A549 (cell line): ENCODE data around the gene RNF112. TPM values are rescaled to one million over a fixed set of nuclear protein-coding genes. Genes with fewer than 3 reads are reported as not detected.

Experiments used
- ATAC-seq, 2 experiments: fragments of 200-7000 bp in 1 of 2; fragments of >200 bp in 1 of 2; cut with Nextera tagmentation in 1 of 2; cut with Tn5 transposase in 1 of 2; 3 replicates each; pipeline versions ENCODE4 v1.8.0 to v1.9.1; 2018 to 2020; ENCODE audit warnings: mild to moderate bottlenecking in 1 of 2, moderate library complexity in 1 of 2
- CTCF ChIA-PET: fragments of 300-600 bp; sonication (Branson Sonifier 250); formaldehyde crosslinking; extraction: SDS; loops from one replicate; lab custom pipeline; 2021; ENCODE audit warnings: antibody characterized with exemption, inconsistent platforms; lab: Yijun Ruan, JAX
- POLR2A ChIA-PET: fragments of 350-600 bp; formaldehyde crosslinking; extraction: SDS; loops from one replicate; lab custom pipeline; 2021; ENCODE audit warnings: antibody characterized with exemption, inconsistent platforms; lab: Yijun Ruan, JAX
- DNase-seq, 2 experiments: peaks; one replicate each; pipeline versions ENCODE4 v3.0.0 to v3.0.0-alpha.2; 2011 to 2016; ENCODE audit warnings: low read depth in 1 of 2, low spot score in 1 of 2
- FAIRE-seq: peaks from 2 replicates; lab custom pipeline; 2011; peaks lifted over from hg19 to GRCh38; lab: Jason Lieb, UNC
- H3K27ac ChIP-seq, 2 experiments: fragments of >200 bp; sonication (Bioruptor Twin); formaldehyde crosslinking; 3 replicates each; pipeline ENCODE4 v1.5.1; 2016 to 2017
- H3K4me1 ChIP-seq: fragments of >200 bp; sonication (Bioruptor Twin); formaldehyde crosslinking; 3 replicates; pipeline ENCODE4 v1.6.1; 2016
- H3K4me2 ChIP-seq: fragments of >200 bp; sonication (Bioruptor Twin); formaldehyde crosslinking; 3 replicates; pipeline ENCODE4 v1.6.1; 2016
- H3K4me3 ChIP-seq: fragments of >200 bp; sonication (Bioruptor Twin); formaldehyde crosslinking; 3 replicates; pipeline ENCODE4 v1.5.1; 2016
- H3K9me3 ChIP-seq: fragments of >200 bp; sonication (Bioruptor Twin); formaldehyde crosslinking; 3 replicates; pipeline ENCODE4 v1.6.1; 2016
- ATOH8 ChIP-seq: fragments of 250-450 bp; sonication (Bioruptor Pico); IDR thresholded peaks from 2 replicates; pipeline ENCODE4 v1.5.0; 2020; ENCODE audit warnings: low read depth, mild to moderate bottlenecking, moderate library complexity
- BHLHE40 ChIP-seq: IDR thresholded peaks from 2 replicates; pipeline ENCODE4 v1.6.1; 2012; ENCODE audit warnings: low read depth, low read length, inconsistent platforms
- CBX2 ChIP-seq: fragments of 200-600 bp; sonication (generic); IDR thresholded peaks from 2 replicates; pipeline ENCODE4 v1.6.1; 2016; ENCODE audit warnings: low read depth, mild to moderate bottlenecking, borderline replicate concordance
- CHD2 ChIP-seq: fragments of 150-350 bp; IDR thresholded peaks from 2 replicates; pipeline ENCODE4 v1.6.1; 2014; ENCODE audit warnings: low read length; ENCODE audit not compliant: partially characterized antibody
- CTCF ChIP-seq: fragments of >200 bp; sonication (Bioruptor Twin); formaldehyde crosslinking; IDR thresholded peaks from 3 replicates; pipeline ENCODE4 v1.5.1; 2016
- EHMT2 ChIP-seq: fragments of 200-600 bp; sonication (generic); IDR thresholded peaks from 2 replicates; pipeline ENCODE4 v1.6.1; 2016; ENCODE audit warnings: antibody characterized with exemption, low read depth, mild to moderate bottlenecking, moderate library complexity
- ESRRA ChIP-seq: fragments of 150-350 bp; IDR thresholded peaks from 2 replicates; pipeline ENCODE4 v1.6.1; 2014; ENCODE audit warnings: mild to moderate bottlenecking, low read length, borderline replicate concordance
- FOXS1 ChIP-seq: fragments of 250-450 bp; sonication (Bioruptor Pico); IDR thresholded peaks from 2 replicates; pipeline ENCODE4 v1.5.0; 2020; ENCODE audit warnings: mild to moderate bottlenecking, moderate library complexity
- HES2 ChIP-seq: fragments of >200 bp; sonication (Bioruptor Twin); formaldehyde crosslinking; IDR thresholded peaks from 2 replicates; pipeline ENCODE4 v1.6.1; 2016
- HMGXB4 ChIP-seq: fragments of 250-450 bp; sonication (Bioruptor Pico); IDR thresholded peaks from 2 replicates; pipeline ENCODE4 v1.5.0; 2021; ENCODE audit warnings: mild to moderate bottlenecking, moderate library complexity, borderline replicate concordance
- HOXB5 ChIP-seq: fragments of 250-450 bp; sonication (Bioruptor Pico); IDR thresholded peaks from 2 replicates; pipeline ENCODE4 v1.5.0; 2020; ENCODE audit warnings: mild to moderate bottlenecking, moderate library complexity
- KDM1A ChIP-seq: fragments of 200-600 bp; sonication (generic); IDR thresholded peaks from 2 replicates; pipeline ENCODE4 v1.6.1; 2016; ENCODE audit warnings: low read depth, mild to moderate bottlenecking
- MYC ChIP-seq: IDR thresholded peaks from 2 replicates; pipeline ENCODE4 v1.6.1; 2012; ENCODE audit warnings: mild to moderate bottlenecking, inconsistent platforms, low read length, improper control_type of control experiment, borderline replicate concordance
- NPAS2 ChIP-seq: fragments of 250-450 bp; sonication (Bioruptor Pico); IDR thresholded peaks from 2 replicates; pipeline ENCODE4 v1.8.0; 2022; ENCODE audit warnings: mild to moderate bottlenecking, moderate library complexity, borderline replicate concordance
- RCOR1 ChIP-seq: fragments of 150-350 bp; IDR thresholded peaks from 2 replicates; pipeline ENCODE4 v1.6.1; 2014; ENCODE audit warnings: antibody characterized with exemption, low read length, low read depth
- RNF2 ChIP-seq: fragments of 200-600 bp; sonication (generic); IDR thresholded peaks from 2 replicates; pipeline ENCODE4 v1.6.1; 2016; ENCODE audit warnings: low read depth, mild to moderate bottlenecking, antibody characterized with exemption, moderate library complexity, borderline replicate concordance
- SMC3 ChIP-seq: fragments of >200 bp; sonication (Bioruptor Twin); formaldehyde crosslinking; IDR thresholded peaks from 3 replicates; pipeline ENCODE4 v1.6.1; 2018; ENCODE audit warnings: inconsistent platforms
- TFCP2L1 ChIP-seq: fragments of 250-450 bp; sonication (Bioruptor Pico); IDR thresholded peaks from 2 replicates; pipeline ENCODE4 v1.5.0; 2021; ENCODE audit warnings: mild to moderate bottlenecking
- TP53 ChIP-seq: fragments of 250-450 bp; sonication (Bioruptor Pico); IDR thresholded peaks from 2 replicates; pipeline ENCODE4 v1.5.0; 2021; ENCODE audit warnings: mild to moderate bottlenecking, moderate library complexity
- USF2 ChIP-seq: fragments of 450-650 bp; IDR thresholded peaks from 2 replicates; pipeline ENCODE4 v1.6.1; 2014; ENCODE audit warnings: antibody characterized with exemption
- ZC3H11A ChIP-seq: fragments of 450-650 bp; IDR thresholded peaks from 2 replicates; pipeline ENCODE4 v1.6.1; 2014; ENCODE audit warnings: antibody characterized with exemption, mild to moderate bottlenecking
- ZSCAN20 ChIP-seq: fragments of 250-450 bp; sonication (Bioruptor Pico); IDR thresholded peaks from 2 replicates; pipeline ENCODE4 v1.8.0; 2022; ENCODE audit warnings: mild to moderate bottlenecking, moderate library complexity
- WGBS: methylation state at CpG from one replicate; pipeline ENCODE4 v1.1.6; 2017; ENCODE audit errors: missing lambda C conversion rate; 5-methylcytosine and 5-hydroxymethylcytosine counted together
- polyA plus RNA-seq, 4 experiments: library from polyadenylated mRNA; depleted of rRNA in 3 of 4; stranded (reverse); fragments of >200 nt; fragmentation: RNase III in 1 of 4; extraction: RNeasy Plus Mini Kit Qiagen cat#74134 plus additional on column Dnase treatment in 1 of 4; gene quantifications; 2 replicates in 3 of 4; 3 replicates in 1 of 4; pipeline ENCODE4 v1.2.3, GENCODE V29; 2011 to 2017

RNF112 gene
- polyA plus RNA-seq, 2 of the 4 experiments (the other 2 are of a cell fraction) = 0.27 to 1.4 TPM

GRCh38 chr17:19392303-19392702, 18.7 kb upstream of the RNF112 start:
- peaks cover 12% of the 10 kb centered on the region for H3K4me1 ChIP-seq
- no peak for FAIRE-seq
- no peak for ATAC-seq
- no peak for TF ChIP-seq FOXS1 (CRISPR knock-in tag)
- TF ChIP-seq, all 56 proteins: peak for 0
- Histone ChIP-seq H3K27ac (no peak overlapping the region), H3K4me3 (no peak overlapping the region), H3K4me2 (no peak overlapping the region), H3K9me3 (no peaks in the 10 kb centered on the region)
- ChIA-PET POLR2A (no interaction called here), CTCF (interaction anchor here (1.4 to 5.7 kb wide), 3 partner anchors 29 to 374 kb away, joined by 4 to 36 read pairs (median 18); partner anchors contain the start of gene B9D1)
- DNase-seq = no peak
- WGBS = 80% methylated on average over 7 of the region's 7 CpGs

GRCh38 chr17:19397556-19398041, 13.4 kb upstream of the RNF112 start:
- WGBS = 77% methylated on average over 6 of the region's 6 CpGs
- Histone ChIP-seq H3K4me2 (no peak overlapping the region), H3K4me1 (peaks cover 11% of the 10 kb centered on the region), H3K4me3 (no peak overlapping the region), H3K9me3 (no peaks in the 10 kb centered on the region), H3K27ac (no peak overlapping the region)
- ATAC-seq (no peak), DNase-seq (no peak), FAIRE-seq (no peak)
- no peak for TF ChIP-seq NPAS2
- no peak for TF ChIP-seq CBX2
- no peak for TF ChIP-seq HOXB5
- no peak for TF ChIP-seq TP53 (CRISPR knock-in tag)
- TF ChIP-seq ESRRA = no peak
- no peak for TF ChIP-seq MYC
- no peak for TF ChIP-seq ZSCAN20 (CRISPR knock-in tag)
- no peak for TF ChIP-seq ATOH8 (CRISPR knock-in tag)
- TF ChIP-seq ZC3H11A = no peak
- TF ChIP-seq HES2 = no peak
- no peak for TF ChIP-seq KDM1A
- TF ChIP-seq SMC3 = no peak
- no peak for TF ChIP-seq RCOR1
- ChIA-PET POLR2A (no interaction called here), CTCF (interaction anchor here (1.0 to 1.7 kb wide), 5 partner anchors 12 to 375 kb away, joined by 3 to 7 read pairs (median 3); partner anchors contain the start of gene B9D1)

- peak overlapping the region; percentile 1; the same call in 1 of the 3 replicates for H3K4me2 ChIP-seq
- CTCF ChIA-PET = interaction anchor here (0.7 to 2.1 kb wide), 7 partner anchors 9 to 374 kb away, joined by 3 to 8 read pairs (median 3); partner anchors contain the start of gene B9D1
- peak overlapping the region in 1 of 2 experiments; percentile 13; a peak in 2 of 6 replicates for H3K27ac ChIP-seq
- no peaks in the 10 kb centered on the region for H3K9me3 ChIP-seq
- 80% methylated on average over 2 of the region's 2 CpGs for WGBS
- TF ChIP-seq CTCF = no peak
- TF ChIP-seq CHD2 = no peak
- no peak for TF ChIP-seq USF2
- no peak for TF ChIP-seq TFCP2L1 (CRISPR knock-in tag)
- no peak for TF ChIP-seq HMGXB4
- TF ChIP-seq ZSCAN20 (CRISPR knock-in tag) = no peak
- no peak for TF ChIP-seq BHLHE40
- no peak for TF ChIP-seq HES2
- no peak for TF ChIP-seq ZC3H11A
- no peak for TF ChIP-seq KDM1A
- no peak for TF ChIP-seq RNF2
- no peak for TF ChIP-seq EHMT2
- POLR2A ChIA-PET = no interaction called here
- H3K4me3 ChIP-seq = no peak overlapping the region
- ATAC-seq (no peak; a peak in 2 of 6 replicates), DNase-seq (peak in 1 of 2 experiments; percentile 45), FAIRE-seq (no peak)
- H3K4me1 ChIP-seq = peaks cover 11% of the 10 kb centered on the region
These were observed 12.5 kb upstream of the RNF112 start for GRCh38 chr17:19398301-19399181.
